ENCODE data around the gene LRMDA.

LRMDA gene

DNA sequence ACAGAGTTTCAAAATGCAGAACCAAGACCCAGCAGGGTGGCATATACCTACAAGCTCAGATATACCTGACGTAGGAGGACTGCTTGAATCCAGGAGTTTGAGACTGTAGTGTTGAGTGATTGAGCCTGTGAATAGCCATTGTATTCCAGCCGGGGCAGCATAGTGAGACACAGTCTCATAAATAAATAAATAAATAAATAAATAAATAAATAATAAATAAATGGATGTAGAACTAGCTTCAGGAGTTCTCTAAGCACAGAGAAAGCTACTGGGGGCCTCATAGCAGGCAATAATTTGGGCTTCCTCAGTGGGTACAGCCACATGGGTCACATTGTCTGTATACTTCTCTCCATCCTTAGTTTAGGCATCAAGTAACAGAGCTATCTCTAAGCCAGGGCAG, 906.8 kb downstream of the LRMDA start:
- no peak for DNase-seq (ENCODE audit: low read depth)

- no peak for DNase-seq (ENCODE audit: low read depth)
Measured at GRCh38 chr10:76341740-76342139, 910.3 kb downstream of the LRMDA start.

- DNase-seq (ENCODE audit: low read depth), result no peak
Measured at GRCh38 chr10:76342996-76343395, 911.6 kb downstream of the LRMDA start.

DNA sequence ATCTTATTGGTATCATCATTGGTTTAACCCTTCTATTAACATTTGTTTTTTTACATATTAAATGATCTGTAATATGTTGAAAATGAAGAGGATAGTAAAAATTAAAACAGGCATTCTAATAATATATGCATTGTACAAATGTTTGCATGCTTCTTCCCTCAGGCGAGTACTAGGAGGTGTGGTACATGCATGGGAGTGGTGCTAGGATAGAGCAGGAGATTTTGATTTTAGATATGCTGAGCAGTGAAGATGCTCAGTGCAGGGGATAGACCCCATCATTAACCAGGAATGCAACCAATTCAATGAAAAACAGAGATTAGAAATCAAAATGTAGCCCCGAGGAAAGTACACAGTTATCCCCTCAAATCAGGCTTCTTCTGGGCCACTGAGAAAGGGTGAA, 916.4 kb downstream of the LRMDA start:
- no peak for DNase-seq (ENCODE audit: low read depth)

DNA sequence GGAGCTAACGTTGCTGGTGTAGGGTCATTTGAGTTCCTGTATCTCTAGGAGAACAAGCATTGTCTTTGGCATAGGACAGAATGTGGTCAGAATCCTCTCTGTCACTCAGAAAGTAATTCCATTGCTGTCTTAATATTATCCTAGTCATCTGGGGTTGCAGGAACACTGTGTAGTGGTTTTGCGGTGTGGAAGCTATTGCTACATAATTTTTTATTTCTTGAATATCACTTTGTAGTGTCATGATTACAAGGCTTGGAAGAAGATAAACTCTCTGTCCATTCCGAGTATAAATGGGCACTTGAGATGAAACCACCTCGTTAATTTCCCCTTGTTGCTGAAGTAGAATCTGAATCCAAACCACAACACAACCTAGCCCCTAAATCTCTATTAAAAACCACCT, 919.2 kb downstream of the LRMDA start:
- DNase-seq (ENCODE audit: low read depth), result no peak

DNA sequence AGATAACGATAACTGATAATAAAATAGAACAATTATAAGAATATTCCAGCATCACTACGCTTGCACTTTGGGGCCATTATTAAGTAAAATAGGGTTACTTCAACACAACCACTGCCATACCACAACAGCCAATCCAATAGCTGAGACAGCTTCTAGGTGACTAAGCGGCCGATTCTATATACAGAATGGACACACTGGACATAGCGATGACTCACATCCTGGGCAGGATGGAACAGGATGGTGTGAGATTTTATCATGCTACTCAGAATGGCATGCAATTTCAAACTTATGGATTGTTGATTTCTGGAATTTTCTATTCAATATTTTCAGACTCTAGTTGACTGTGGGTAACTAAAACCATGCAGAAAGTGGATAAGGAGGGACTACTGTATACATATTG, 920.9 kb downstream of the LRMDA start:
- no peak for DNase-seq (ENCODE audit: low read depth)

DNA sequence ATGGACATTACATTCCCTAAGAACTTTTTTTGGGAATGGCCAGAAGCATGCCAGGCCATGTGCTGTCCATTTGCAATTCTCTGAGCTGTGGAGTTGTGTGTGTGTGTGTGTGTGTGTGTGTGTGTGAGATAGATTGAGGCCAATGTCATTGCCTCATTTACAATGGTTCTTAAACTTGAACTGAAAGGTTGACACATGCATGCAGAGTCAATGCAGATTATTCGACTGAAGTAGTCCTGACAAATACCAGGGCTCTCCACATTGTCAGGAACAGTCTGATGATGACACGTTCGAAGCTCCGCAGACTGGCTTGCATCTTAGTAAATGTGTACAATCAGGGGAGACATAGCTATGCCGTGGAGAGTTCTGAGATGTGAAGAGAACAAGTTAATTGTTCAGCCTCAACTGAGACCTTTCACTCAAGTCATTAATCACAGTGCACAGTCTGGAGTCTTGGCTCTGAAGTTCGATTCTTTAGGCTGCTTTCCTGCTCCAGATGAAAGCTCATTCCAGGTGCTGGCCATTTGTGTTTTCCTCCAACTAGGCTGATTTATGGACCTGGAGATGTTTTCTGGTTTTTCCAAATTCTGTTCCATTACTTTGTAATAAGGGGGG, 921.9 kb downstream of the LRMDA start:
- DNase-seq (ENCODE audit: low read depth), result no peak

DNA sequence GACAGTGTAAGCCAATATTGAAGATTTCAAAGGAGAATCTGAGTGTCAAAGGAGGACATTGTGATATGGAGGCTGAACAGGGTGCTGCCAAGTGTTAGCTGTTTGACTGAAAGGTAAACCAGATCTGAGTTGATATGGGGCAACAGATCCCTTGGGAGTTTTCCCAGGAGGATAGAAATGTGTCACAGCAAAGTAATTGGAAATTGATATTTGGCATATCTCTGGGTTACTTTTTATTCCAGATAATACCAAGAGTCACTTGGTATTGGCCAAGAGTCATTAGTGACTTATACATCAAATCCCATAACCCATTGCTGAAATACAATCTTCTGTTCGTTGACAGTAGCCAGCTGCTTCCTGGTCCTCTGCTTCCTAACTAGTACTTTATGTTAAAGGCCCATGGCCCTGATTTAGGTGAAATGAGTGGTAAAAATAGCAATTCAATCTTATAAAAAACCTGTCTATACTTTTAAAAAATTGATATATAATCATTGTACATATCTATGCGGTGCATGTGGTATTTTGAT, 922.9 kb downstream of the LRMDA start:
- DNase-seq (ENCODE audit: low read depth), result no peak

GRCh38 chr10:76354921-76355320, 923.5 kb downstream of the LRMDA start:
- DNase-seq (ENCODE audit: low read depth), result no peak

GRCh38 chr10:76356557-76356956, 925.1 kb downstream of the LRMDA start:
- DNase-seq (ENCODE audit: low read depth), result no peak

DNA sequence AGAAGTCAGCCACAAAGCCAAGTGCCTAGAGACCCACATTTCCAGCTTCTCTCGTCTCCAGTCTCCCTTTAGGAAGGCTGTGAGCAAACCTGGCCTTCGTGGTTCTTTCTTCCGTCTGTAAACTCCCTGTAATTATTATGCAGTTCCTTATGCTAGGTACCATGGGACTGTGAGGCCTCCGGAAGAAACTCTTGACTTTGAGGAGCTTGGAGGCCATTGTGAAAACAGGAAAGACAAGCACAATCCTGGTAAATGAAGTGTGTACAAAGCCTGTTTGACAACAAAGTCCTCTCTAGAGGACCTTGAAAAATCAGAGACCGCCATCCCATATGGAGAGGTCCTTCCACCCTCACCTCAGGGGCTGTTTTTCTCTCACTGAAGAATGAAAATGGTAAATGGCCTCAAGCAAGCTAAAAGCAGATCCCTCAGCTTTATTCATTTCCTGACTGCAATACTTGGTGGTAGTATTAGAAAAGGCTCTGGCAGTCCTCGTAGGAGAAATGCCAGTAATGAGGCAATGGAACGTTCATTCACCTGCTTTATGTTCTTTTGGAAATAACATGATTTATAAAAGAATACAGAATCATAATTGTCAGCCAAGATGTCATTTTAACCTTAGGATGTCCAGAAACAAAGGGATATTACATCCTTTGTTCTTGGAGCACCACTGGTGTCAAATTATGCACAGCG, 926.4 kb downstream of the LRMDA start:
- DNase-seq (ENCODE audit: low read depth), result no peak

DNA sequence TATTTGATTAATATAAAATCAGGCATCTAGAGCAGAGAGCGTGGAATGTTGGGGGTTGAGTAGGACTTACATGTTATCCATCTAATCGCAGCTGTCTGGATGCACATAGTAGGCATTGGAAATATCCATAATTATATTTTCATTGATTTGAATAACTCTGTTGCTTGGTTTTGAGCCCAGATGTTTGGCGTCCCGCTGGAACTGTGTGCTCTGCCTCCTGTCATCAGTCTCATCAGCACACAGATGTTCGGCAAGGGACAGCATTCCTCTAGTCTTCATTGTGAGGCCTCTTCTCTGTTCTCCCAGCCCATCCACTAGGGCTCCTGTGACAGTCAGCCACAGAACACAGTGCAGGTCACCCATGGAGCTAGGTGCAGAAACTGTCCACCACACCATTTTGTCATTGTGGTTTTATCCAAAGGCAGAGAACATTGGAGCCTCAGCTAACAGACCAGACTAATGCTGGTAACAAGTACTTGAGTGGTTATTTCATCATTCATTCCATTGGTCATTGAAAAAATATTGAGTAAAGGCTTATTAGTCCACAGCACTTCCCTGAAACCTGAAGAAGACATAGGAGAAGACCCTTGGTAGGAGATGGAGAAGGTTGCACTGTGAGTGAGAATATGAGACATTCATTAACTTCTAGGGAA, 927.4 kb downstream of the LRMDA start:
- no peak for DNase-seq (ENCODE audit: low read depth)

- no peak for DNase-seq (ENCODE audit: low read depth)
Measured at GRCh38 chr10:76375761-76376160, 944.3 kb downstream of the LRMDA start.

- no peak for DNase-seq (ENCODE audit: low read depth)
Measured at GRCh38 chr10:76382381-76382851, 951.0 kb downstream of the LRMDA start.

DNA sequence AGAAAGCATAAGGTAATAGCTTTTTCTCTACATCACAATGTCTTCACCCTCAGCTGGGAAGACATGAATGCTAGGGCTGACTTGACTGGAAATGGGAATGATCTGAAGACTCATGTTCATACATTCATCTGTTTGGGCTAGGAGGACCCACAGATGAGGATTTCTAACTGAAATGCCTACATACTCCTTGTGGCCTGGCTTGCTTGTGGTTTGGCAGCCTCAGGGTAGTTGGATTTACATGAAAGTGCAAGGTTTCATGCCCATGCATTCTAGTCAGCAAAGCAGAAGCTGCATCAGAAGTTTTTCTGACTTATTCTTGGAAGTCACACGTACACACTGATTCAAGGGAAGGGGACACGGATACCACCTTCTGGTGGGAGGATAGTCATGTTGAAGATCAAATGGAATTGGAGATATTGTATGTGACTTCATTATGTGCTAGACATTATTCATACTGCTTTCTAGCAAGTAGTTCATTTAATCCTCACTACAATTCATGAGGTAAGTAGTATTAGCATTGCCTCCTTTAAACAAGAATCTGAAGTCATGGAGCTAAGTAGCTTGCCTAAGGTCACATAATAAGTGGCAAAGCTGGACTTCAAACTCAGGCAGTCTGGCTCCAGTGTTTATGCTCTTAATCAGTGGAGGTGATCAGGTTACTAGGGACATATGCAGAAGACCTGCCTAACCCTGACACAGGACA, 957.0 kb downstream of the LRMDA start:
- DNase-seq (ENCODE audit: low read depth), result no peak

GRCh38 chr10:76393875-76394706, 962.7 kb downstream of the LRMDA start:
- DNase-seq (ENCODE audit: low read depth), result no peak

- no peak for DNase-seq (ENCODE audit: low read depth)
Measured at GRCh38 chr10:76394707-76395042, 963.3 kb downstream of the LRMDA start.

DNA sequence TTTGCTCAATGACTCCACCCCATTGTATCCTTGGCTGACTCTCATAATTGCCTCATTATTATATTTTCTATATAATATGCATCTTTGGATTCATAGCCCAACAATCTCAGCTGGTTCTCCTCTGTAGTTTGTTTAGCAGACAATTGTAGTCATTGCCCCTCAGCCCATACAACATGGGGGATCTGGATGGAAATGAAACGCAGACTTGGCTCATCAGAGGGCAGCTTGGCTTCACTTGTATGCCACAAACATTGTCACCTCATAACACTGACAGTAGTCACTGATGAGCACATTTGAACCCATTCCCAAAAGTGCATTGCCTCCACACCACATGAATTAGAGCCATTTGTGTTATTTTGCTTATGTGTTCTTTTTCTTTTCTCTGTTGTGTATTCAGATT, 963.8 kb downstream of the LRMDA start:
- DNase-seq (ENCODE audit: low read depth), result no peak

DNA sequence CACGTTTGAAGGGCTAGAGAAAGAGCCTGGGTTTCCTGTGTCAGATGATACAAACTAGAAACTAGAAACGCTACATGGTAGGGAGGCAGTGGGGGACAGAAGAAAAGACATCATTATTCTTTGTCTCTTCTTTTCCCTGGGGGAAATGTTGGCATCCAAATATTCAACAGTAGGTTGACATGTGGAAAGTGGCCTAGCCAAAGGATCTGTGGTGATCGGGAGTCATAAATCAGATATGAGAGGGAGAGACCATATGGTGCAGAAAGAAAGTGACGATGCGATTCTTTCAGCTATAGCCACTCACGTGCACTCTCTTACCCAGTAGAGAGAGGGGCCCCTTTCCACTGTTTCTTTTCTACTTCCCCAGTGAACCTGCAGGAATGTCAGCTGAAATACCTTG, 964.7 kb downstream of the LRMDA start:
- DNase-seq (ENCODE audit: low read depth), result no peak

DNA sequence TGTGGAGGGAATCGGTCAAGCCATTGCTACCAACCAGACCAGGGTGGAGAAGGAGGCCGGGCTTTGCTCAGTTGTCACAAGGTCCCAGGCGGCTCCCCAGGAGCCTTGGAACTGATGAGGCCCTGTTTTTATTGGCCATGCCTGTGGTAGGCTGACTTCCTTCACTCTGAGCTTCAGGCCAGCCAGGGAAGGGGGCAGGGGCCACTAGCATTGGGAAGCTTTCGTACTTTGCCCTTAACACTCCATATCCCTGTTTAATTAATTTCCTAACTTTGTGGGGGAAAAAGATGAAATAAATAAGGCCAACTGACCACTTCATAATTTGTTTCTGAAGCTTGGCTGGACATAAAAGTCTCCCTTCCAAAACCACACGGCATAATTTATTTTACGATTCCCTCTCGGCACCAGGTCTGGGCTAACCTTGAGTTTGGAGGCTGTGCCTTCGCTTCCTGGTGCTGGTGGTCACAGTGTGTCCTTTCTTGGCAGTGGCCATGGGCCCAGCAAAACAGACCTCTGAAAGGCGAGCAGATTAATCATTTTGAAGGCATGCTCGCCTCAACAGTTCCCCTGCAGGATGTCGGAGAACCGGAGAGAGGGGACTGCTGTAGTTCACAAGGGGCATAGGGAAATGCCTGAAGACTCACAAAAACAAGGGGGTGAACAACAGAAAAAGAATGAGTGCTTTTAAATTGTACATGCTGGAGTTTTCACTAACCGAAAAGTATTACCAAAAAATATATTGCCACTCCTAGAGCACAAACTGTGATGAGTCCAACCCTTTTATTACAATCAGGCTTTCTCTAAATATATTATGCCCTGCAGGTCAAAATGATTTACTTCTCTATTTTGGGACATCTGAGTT, 966.0 kb downstream of the LRMDA start:
- no peak for DNase-seq (ENCODE audit: low read depth)

Data from stimulated activated CD4-positive, alpha-beta T cell treated with anti-CD3 and anti-CD28 coated beads, Interleukin-2, amount 100 ng/mL, for 4 hours (primary cell).